GOT3 (cell line): Measurements from ENCODE around the gene MBP.

Experiments
- DNase-seq: peaks from one replicate; lab custom pipeline; 2025; ENCODE audit warnings: mixed read lengths; lab: John Stamatoyannopoulos, UW

Gene MBP

DNA sequence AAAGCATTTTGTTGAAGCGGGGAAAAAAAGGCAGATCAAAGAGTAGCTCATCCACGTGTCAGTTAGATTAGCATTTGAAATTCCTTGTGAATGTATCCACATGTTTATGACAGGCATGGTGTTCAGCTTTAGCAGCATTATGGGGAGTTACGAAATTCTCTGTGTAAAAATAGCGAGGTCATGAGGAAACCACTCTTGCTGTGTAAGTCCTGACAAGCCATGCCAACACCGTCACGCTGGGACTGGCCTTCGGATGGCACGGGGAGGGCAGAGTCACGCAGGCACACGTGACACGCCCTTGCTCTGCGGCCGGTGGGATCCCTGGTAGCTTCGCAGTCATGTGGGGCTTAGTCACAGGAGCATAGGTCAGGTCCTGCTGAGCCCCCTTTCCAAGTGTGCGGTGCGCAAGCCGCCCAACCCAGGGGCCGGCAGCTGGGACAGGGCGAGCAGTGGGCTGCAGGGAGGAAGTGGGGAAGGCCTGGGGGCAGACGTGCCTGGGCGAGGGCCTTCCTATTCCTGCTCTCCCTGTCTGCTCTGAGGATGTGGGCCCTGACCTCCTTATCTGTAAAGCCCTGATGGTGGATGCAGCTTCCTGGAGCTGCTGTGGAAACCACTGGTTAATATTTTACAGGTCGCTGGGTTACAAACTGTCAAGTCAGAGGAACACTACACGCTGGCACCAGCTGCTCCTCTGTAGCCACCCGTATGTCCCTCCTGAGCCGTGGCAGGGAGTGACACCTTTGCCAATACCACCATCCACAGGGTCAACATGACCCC is 18.0 kb downstream of the MBP start:
- DNase-seq: peak; percentile 46

DNA sequence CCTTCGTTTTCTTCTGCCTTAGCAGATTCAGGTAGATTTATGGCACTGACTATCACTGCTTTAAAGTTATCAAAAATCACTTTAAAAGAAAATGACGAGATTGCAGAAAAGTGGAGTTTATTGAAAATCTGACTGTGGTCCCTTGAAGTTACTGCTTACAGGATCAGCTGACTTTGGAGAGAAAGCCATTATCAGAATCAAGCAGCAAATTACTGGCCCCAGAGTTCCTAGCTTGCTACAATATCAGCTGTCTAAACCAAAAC is 18.5 kb downstream of the MBP start:
- DNase-seq: no peak

DNA sequence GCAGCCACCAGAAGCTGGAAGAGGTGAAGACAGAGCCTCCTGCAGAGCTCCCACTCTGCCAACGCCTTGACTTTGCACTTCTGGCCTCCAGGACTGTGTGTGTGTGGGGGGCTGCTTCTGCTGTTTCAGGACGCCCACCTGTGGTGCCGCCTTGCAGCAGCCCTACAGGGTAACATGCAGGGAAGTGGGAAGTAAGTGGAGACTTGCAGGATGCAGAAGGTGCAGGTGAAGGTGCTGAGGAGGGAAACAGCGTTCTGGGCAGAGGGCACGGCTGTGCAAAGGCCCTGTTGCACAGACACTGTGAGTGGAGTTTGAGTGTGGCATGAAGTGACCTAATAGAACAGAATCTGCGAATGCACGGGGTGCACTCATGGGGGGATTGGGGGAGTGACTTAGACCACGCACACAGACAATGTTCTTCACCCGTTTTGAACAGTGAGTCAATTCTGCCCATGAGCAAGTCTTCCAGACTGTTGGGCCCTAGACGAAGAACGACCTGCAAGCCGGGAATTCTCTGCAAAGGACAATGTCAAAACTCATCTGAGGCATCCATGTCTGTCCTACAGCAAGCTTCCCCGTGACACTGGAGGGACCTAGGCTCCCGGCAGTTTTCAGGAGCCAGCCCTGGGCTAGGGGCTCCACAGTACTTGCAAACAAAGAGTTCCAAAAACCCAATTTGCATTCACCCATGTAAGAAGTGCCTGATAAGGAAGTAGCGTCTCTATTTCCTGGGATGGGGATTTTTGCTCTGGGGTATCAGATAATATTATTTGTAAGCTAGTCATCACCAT is 19.0 kb downstream of the MBP start:
- no peak for DNase-seq

DNA sequence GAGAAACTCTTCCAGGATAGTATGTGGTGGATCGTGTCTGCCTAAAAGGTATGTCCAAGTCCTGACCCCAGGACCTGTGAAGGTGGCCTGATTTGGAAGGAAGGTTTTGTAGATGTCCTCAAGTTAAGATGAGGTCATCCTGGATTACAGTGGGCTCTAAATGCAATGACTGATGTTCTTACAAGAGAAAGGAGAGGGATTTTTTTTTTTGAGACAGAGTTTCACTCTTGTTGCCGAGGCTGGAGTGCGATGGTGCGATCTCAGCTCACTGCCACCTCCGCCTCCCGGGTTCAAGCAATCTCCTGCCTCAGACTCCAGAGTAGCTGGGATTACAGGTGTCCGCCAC is 19.9 kb downstream of the MBP start:
- DNase-seq: no peak

DNA sequence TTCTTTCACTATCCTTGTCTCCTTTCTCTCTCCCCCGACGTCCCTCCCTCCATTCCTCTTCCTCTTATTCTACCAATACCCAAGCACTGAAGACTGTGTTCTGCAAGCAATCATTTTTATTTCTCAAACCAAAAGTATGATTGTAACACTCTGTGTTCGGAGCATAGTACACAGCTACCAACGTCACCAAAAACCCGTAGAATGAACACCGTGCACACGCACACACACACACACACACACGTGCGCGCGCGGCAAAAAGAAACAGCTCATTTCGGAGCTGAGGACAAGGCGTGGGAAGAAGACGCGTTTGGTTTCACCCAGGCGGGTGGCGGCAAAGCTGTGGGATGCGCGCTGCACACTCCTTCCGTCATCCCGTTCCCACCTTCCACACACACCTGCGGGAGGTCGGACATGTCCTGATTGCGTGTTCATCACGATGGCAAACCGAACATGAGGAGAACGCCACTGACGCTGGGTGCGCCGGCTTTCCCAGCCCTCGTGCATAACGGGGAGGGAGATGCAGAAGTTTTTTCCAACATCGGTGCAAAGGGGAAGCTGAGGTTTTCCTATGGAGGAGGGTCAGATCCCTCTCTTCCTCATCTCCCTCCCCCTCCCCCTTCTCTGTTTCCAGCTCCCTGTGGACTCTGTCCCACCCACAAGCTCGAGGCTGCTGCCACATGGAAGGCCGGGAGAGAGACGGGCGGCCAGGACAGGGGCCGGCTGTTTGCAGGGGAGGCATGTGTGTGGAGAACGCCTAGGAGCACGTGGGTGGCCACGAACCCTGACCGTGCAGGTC is 20.4 kb downstream of the MBP start:
- no peak for DNase-seq

DNA sequence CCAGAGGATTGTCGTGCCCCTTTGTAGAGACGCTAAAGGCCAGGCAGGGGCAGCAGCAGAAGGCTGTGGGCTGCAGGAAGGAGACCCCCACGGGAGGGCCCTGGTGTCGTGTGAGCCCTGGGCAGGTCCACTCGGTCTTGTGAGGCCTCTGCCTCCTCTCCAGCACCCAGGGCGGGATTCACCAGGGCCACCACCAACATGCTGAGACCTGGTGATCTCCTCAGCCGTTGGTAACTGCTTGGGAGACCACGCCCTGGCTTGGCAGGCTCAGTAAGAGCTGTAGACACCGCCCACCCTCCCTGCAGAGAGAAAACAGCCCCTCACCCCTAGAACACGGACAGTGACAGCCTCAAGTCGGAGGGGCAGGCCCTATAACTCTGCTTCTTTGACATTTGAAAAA is 21.1 kb downstream of the MBP start:
- DNase-seq: no peak

DNA sequence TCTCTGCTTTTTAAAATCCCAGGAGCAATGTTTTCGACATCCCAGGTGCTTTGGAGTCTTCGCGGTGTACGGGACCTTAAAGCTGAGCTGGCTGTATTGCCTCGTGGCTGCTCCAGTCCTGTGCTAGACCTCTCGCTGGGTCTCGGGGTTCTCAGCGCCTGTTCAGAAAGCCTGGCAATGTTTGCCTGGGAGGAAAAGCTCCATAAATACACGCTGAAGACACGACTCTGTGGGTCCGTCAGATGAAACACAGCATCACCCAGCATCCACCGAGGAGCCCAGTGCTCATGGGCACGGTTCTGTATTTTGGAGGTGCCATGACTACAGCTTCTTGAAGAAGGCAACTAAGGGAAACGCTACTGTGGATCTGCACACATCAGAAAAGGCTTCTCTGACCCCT is 21.6 kb downstream of the MBP start:
- no peak for DNase-seq

DNA sequence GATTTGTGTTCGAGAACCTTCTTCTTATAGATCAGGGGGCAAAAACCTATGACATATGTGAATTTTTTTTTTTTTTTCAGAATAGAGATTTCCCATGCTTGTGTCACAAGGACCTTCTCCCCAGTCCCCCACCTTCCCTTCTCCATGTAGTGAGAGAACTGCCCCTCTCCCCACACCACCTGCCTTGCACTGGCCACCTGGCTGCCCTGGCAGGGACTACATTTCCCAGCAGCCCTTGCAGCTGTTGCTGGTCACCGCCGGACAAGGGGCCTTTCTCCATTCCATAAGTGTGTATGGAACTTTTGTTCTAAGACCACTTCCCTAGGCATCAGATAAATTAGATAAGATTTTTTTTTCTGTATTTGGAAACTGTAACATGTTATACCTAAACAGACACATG is 22.2 kb downstream of the MBP start:
- DNase-seq: no peak

DNA sequence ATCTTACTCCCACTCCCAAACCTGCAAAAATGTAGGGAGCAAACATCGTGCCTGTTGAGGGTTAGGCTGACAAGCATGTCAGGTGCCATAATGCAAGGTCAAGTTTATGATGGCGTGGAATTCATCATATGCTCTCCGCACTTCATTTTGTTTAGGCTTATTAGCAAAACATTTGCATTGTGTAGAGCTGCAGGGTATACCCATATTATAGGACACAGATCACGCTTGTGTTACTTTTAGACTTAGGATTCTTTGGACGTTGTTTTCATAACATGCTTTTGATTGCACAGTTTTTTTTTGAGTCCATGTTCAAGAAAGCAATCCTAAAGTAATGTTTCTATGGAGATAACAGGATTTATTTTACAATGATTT is 22.9 kb downstream of the MBP start:
- no peak for DNase-seq

DNA sequence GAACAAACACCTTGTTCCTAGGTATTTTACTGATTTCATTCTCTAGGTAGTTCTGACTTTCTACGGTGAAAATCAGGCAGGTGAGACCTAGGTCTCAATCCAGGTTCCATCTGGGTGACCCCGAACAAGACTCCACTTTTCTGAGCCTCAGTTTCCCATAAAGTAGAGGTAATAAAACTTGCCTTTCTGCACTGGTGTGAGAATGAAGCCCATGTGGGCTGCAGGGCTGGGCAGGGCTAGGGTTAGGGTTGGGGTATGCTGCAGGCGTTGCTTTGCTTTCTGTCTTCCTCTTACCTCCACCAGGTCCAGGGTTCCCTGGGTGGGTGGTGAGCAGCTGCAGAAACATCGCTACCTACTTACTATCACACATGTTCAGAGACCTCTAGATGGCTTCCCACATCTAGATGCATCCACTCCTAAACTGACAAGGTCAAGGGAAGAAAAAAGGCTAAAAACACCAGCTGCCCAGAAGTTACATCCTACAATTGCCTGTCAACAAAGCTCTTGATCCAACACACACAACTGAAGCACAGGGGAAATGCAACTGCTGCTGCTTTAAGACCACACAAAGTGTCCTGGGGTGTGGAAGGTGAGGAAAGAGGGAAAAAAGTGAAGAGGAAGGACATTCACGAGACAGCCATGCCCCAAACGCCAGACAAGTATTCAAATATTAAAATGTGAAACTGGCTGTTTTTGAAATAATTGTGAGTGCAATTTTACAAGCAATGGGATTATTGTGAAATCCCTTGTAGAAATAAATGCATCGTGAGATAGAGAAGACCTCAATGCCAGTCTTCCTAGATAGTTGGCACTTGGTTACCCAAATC is 23.5 kb downstream of the MBP start:
- no peak for DNase-seq

DNA sequence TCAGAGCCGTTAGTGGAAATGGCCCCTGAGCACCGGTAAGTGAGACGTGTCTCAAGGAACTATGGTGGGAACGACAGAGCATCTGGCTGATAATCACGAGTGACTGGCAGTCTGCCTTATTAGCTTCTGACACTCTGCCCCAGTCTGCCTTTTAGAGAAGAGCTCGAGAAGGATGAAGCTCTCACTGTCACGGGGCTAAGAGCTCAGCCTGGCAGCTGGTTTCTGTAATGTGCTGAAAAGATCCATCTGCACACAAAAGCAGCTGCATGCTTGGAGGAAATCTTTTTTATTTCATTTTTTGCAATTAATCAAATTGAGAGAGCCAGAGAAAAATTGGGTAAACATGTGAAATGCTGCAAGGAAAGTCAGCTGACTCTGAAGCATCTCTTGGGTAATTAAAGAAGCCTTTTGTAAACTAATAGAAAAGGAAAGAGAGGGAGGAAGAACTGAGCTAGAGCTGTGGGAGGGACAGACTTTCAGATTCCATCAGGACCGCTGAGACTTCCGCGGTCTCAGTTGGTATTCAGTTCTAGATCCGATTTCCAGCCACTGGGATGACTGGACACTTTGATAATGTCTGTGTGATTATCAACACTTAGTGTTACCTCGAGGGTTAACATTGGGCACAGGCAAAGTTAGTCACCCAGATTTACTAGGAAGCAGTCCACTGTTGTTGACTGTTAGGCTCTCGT is 24.4 kb downstream of the MBP start:
- peak; percentile 7 for DNase-seq

DNA sequence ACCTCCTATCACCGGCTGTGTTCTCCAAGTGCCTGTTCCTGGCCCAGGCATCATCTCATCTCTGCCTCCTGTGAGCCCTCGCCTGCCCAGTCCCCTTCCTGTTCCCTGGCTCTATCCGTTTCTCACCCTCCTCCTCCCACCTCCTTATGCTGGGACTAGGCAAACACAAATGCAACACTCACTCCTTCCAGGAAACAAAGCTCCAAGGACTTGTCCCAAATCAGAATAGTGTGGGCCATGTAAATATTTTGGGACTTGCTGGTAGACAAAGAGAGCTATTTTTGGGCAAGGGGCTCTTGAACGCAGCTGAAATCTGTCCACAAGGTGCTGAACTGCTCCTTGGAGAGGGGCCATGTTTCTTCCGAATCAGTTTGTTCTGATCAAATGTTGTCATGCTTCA is 25.3 kb downstream of the MBP start:
- no peak for DNase-seq

DNA sequence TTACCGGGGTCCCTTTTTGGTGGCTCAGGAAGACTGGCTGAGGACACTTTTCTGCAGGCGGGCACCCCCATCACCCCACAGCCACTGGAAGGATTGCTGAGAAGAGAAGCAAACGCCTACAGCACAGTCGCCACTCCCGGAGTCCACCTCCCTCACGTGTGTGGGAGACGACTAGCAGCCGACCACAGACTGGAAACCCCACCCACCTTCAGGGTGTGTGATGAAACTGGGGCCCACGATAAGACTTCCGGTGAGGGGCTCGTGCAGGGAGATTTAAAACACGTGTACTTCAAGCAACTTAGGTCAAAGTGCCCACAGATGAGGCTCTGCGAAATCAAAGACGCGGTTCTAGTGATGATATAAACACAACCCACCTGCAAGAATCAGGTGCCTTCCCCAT is 26.3 kb downstream of the MBP start:
- DNase-seq: no peak

DNA sequence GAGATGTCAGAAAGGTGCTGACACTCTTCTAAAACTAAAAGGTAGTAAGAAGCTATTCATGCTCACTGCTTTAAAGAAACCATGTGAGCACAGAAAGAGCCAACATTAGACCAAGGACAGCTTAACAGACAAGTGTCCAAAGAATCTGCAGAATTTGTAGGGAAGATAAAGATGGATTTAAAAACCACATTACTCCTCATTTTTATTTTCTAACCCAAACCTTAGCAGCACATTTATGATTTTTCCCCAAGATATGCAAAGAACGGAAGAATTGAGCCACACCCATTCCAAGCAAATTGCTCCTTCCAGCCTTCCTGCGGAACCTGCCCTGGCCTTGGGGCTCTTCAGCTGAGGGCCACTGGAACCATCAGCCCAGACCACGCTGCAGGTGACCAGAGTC is 26.9 kb downstream of the MBP start:
- no peak for DNase-seq

DNA sequence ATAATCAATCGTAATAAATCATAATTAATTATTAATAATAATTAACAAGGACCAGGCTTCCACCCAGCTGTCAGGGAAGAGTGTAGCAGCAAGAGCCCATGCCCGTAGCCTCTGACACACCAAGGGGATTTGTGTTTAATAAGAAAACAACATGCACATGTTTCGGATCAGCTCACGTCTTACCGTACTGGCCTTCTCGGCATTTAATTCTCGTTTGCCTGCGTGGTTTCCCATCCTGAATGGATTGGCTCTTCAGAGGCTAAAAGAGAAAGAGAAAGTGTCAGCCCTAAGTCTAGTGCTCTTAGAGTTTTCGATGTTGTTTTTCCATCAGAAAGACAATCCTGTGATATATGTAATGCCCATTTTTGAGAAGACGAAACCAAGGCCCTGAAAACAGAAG is 27.6 kb downstream of the MBP start:
- DNase-seq: no peak

DNA sequence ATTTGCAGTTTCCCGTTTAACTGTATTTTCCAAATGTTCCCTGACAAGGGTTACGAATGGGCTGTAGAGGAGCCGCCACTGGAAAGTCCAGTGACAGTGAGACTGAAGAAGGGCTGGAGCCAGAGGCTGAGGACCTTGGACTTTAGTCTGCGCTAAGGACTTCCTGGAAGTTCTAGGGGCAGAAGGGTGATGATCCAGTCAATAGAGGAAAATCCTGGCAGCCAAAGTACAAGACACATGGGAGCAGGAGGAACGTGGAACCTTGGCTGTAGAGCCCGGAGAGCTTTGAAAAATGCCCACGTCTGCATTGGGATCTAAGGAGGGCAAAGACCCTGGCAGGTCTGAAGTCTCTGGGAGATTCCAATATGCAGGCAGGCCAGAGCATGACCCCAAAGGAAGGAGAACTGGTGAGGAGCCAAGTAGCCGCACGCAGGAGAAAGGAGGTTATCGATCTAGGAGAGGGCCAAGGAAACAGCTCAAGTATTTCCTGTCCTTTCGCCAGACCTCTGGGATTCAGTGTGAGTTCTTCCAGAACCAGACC is 28.5 kb downstream of the MBP start:
- DNase-seq: no peak

DNA sequence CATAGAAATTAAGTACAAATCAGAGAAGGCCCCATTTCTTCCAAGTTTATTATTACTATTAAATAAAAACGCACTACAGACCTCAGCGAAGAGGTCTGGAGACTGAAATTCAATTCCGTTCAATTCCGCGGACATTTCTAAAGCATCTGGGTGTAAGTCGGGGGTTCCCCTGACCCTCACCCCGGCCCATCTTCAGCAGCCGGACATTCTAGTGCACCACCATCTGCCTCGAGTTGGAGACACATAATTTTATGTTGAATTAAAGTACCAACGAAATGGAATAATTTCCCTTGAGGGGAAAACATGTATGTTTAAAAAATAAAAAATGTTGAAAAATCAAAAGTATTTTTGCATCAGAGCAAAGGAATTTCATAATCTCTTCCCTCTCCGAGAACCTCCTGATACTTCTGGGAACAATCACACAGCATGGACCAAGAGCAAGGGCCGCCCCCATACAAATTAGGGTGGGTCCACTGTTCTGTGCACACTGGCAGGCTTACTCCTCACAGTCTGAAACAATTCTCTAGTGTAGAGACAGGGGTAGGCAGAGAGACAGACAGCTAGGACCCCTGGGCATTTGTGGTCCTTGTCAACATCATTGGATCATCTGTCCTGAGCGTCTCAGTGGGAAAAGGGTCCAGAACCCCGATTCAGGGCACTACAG is 29.3 kb downstream of the MBP start:
- no peak for DNase-seq

DNA sequence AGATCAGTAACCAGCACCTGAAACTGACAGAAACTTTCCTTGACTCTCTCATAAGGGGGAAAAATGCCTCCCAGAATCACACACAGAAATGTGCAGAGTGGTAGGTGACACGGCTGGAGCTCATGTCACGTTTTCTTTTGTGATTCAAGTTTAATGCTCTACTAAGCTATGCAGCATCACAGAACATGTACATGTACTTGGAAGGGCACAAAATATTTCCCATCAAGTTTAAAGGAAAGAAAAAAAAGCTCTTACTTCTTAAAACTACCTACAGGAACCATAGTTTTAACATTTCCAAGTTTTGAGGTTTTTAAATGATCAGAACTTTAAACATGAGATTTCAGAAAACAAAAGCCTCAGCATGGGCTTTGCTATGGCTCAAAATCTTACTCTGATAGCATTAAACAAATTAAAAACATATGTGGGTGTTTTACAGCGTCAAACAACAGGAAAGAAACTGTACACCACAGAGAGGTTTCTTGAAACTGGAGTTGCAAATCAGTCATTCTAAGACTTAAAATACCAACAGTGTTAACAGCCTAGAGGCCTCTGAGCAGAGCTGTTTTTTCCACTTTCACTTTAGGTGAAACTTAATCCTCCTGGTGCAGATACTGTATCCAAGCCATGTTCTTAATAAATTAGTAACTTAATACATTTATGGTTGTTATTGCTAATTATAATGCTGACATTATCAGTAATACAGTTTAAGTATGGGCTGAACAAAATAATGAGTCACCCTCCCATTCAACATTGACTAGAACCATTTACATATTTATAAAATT is 30.1 kb downstream of the MBP start:
- DNase-seq: no peak

DNA sequence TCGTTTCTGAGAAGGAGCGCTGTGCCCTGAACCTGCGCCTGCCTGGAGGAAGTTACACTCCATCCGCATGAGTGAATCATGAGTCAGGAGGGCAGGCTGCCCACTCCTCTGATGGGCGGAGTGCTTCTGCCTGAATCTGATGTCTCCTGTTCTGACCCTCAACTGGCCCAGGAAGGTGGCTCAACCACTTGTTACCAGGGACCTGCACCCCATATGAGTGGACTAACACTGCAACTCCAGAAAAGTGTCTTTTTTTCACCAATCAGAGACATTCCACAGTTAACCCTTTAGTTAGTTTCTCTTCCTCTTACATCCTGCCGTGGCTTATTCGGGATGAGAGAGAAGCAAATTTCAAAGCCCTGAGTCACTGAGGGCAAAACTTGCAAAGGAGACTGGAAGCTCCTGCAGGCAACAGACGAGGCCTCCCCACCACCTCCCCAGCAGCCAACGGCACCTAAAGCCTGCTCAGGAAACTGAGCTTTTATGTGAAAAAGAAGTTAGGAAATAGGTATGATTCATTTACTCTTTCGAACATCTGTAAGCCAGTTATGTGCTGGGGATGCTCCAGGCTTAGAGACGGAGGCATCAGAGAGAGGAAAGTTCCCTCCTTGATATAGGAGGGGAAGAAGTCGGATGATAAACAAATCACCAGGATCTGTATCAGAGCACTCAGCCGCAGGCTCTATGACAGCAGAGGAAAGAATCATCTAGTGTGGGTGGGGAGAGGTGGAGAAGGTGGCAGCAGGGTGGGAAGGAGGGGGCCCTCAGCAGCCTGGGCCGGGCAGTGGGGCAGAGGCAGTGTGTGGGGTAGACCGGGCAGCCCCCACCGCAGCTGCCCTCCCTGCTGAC is 30.9 kb downstream of the MBP start:
- peak; percentile 19 for DNase-seq
